HG03565 (cell line): Measurements from ENCODE around the gene DIO3.

ENCODE experiments used
- ATAC-seq: cut with Tn5 transposase; IDR thresholded peaks from one replicate; pipeline ENCODE4 v1.9.1; 2021; ENCODE audit warnings: mild to moderate bottlenecking, moderate library complexity; ENCODE audit not compliant: unreplicated experiment

DIO3 gene

GRCh38 chr14:101595349-101595748 is 34.1 kb downstream of the DIO3 start:
- no peak for ATAC-seq

- no peak for ATAC-seq
Observed at GRCh38 chr14:101595887-101596721, 34.8 kb downstream of the DIO3 start.

- ATAC-seq: no peak
Observed at GRCh38 chr14:101596742-101597141, 35.4 kb downstream of the DIO3 start.

- no peak for ATAC-seq
Observed at GRCh38 chr14:101598159-101598558, 36.9 kb downstream of the DIO3 start.

GRCh38 chr14:101598571-101599233 is 37.4 kb downstream of the DIO3 start:
- no peak for ATAC-seq

- no peak for ATAC-seq
Observed at GRCh38 chr14:101599234-101599885, 38.1 kb downstream of the DIO3 start.

GRCh38 chr14:101600336-101600890 is 39.1 kb downstream of the DIO3 start:
- ATAC-seq: no peak

- ATAC-seq: no peak
Observed at GRCh38 chr14:101600891-101601605, 39.8 kb downstream of the DIO3 start.

GRCh38 chr14:101601606-101602465 is 40.5 kb downstream of the DIO3 start:
- ATAC-seq: no peak

- ATAC-seq: no peak
Observed at GRCh38 chr14:101602466-101602840, 41.2 kb downstream of the DIO3 start.

GRCh38 chr14:101603096-101603495 is 41.8 kb downstream of the DIO3 start:
- no peak for ATAC-seq

GRCh38 chr14:101604228-101604934 is 43.1 kb downstream of the DIO3 start:
- ATAC-seq: no peak

- ATAC-seq: no peak
Observed at GRCh38 chr14:101604935-101605780, 43.9 kb downstream of the DIO3 start.

- ATAC-seq: no peak
Observed at GRCh38 chr14:101605836-101606235, 44.5 kb downstream of the DIO3 start.
